Measurements from ENCODE around the gene ATF7IP2. TPM values are rescaled to one million over a fixed set of nuclear protein-coding genes. Genes with fewer than 3 reads are reported as not detected.
A peak's percentile ranks its signal among the peaks of the same experiment; 100 is the strongest.

The ATF7IP2 gene
- total and polyA plus RNA-seq, 2 of the 13 experiments (the other 11 are each of a cell fraction or from before 2014, with no cell fraction given) = 117 to 217 TPM

- no peak for TF ChIP-seq ZNF704 (CRISPR knock-in tag; IDR thresholded peaks at IDR 0.05; ENCODE audit: borderline replicate concordance)
Measured at GRCh38 chr16:10511829-10512228, 126.0 kb downstream of the ATF7IP2 start (continued).

GRCh38 chr16:10514369-10515055 lies 128.7 kb downstream of the ATF7IP2 start:
- Histone ChIP-seq H3K27me3 (ENCODE audit: control insufficient read depth in 1 of 2, insufficient read depth in 2 of 2, low read length in 2 of 2) (no peaks in the 10 kb centered on the region; a peak in 1 of 5 replicates), H3K4me1 (ENCODE audit: insufficient read depth, low read length) (peaks cover 17% of the 10 kb centered on the region), H3K4me3 (replicated peaks in 1 of 3; ENCODE audit: insufficient read depth in 1 of 3, low read depth in 2 of 3, low read length in 3 of 3) (peak overlapping the region in 1 of 3 experiments; percentile 13; a peak in 1 of 6 replicates), H3K4me2 (ENCODE audit: low read depth, low read length) (peak overlapping the region; percentile 61), H2AFZ (ENCODE audit: low read length) (peak overlapping the region; percentile 74), H3K36me3 (replicated peaks in 1 of 2; ENCODE audit: control insufficient read depth in 1 of 2, insufficient read depth in 2 of 2, low read length in 2 of 2) (no peaks in the 10 kb centered on the region), H4K20me1 (ENCODE audit: insufficient read depth, low read length) (no peaks in the 10 kb centered on the region), H3K9ac (ENCODE audit: insufficient read depth, low read depth, low read length) (peak overlapping the region; percentile 37; the same call in 1 of the 2 replicates), H3K9me3 (ENCODE audit: low read length) (no peaks in the 10 kb centered on the region), H3K27ac (ENCODE audit: extremely low read length, insufficient read depth, low read length) (no peak overlapping the region), H3K79me2 (ENCODE audit: insufficient read depth, low read length) (no peaks in the 10 kb centered on the region)
- WGBS (ENCODE audit: low lambda C conversion rate) = 17% methylated on average over 6 of the region's 6 CpGs
- ATAC-seq = peak; percentile 53
- peak; percentile 92 for FAIRE-seq
- CTCF ChIA-PET (ENCODE audit: low intra/inter-chr PET ratio, low total read pairs) = interaction anchor here (0.9 to 5.1 kb wide), 4 partner anchors 65 to 405 kb away, joined by 3 to 136 read pairs (median 12); no protein-coding TSS in a partner anchor
- DNase-seq (ENCODE audit: low spot score) = peak; percentile 73
- in situ Hi-C loops (cut with HindIII; ENCODE audit: extremely low pct_ligation_motif_present, low pct_unique_long_range_greater_than_20kb) = loop anchor here (5.0 kb wide), 2 partner anchors 223 to 403 kb away; no protein-coding TSS in a partner anchor
- POLR2A ChIA-PET = interaction anchor here (1.1 kb wide), 1 partner anchor 229 kb away, joined by 8 read pairs; the partner anchor contains the start of gene NUBP1
- BruUV-seq (replicated peaks) = no TSS peak
- intact Hi-C loops (cut with micrococcal nuclease; ENCODE audit: unreplicated experiment) = loop anchor here (1.0 kb wide), 2 partner anchors 223 to 404 kb away; no protein-coding TSS in a partner anchor
- TF ChIP-seq, protein P1, sequence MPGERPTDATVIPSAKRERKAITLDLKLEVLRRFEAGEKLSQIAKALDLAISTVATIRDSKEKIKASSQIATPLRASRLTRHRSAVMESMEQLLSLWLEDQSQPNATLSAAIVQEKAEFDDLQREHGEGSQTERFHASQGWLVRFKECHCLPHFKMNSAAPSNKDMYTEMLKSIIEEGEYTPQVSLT (CRISPR knock-in tag; IDR thresholded peaks at IDR 0.05; ENCODE audit: borderline replicate concordance, low read depth) = no peak
- no peak for TF ChIP-seq ZNF558 (CRISPR knock-in tag; IDR thresholded peaks at IDR 0.05; ENCODE audit: borderline replicate concordance)
- TF ChIP-seq ZFP41 (CRISPR knock-in tag; IDR thresholded peaks at IDR 0.05; ENCODE audit: borderline replicate concordance) = peak; percentile 61; the same call in 1 of the 2 replicates
- TF ChIP-seq ZFP90 (CRISPR knock-in tag; IDR thresholded peaks at IDR 0.05; ENCODE audit: borderline replicate concordance) = 0 out of 2 replicates have a peak, but pooled peaks have one; percentile 27
- TF ChIP-seq, protein P2, sequence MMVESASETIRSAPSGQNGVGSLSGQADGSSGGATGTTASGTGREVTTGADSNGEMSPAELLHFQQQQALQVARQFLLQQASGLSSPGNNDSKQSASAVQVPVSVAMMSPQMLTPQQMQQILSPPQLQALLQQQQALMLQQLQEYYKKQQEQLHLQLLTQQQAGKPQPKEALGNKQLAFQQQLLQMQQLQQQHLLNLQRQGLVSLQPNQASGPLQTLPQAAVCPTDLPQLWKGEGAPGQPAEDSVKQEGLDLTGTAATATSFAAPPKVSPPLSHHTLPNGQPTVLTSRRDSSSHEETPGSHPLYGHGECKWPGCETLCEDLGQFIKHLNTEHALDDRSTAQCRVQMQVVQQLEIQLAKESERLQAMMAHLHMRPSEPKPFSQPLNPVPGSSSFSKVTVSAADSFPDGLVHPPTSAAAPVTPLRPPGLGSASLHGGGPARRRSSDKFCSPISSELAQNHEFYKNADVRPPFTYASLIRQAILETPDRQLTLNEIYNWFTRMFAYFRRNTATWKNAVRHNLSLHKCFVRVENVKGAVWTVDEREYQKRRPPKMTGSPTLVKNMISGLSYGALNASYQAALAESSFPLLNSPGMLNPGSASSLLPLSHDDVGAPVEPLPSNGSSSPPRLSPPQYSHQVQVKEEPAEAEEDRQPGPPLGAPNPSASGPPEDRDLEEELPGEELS (CRISPR knock-in tag; IDR thresholded peaks at IDR 0.05) = peak; percentile 50; the same call in 1 of the 2 replicates
- TF ChIP-seq MIER3 (CRISPR knock-in tag; IDR thresholded peaks at IDR 0.05; ENCODE audit: borderline replicate concordance) = peak; percentile 17; the same call in 1 of the 2 replicates
- TF ChIP-seq, protein P3, sequence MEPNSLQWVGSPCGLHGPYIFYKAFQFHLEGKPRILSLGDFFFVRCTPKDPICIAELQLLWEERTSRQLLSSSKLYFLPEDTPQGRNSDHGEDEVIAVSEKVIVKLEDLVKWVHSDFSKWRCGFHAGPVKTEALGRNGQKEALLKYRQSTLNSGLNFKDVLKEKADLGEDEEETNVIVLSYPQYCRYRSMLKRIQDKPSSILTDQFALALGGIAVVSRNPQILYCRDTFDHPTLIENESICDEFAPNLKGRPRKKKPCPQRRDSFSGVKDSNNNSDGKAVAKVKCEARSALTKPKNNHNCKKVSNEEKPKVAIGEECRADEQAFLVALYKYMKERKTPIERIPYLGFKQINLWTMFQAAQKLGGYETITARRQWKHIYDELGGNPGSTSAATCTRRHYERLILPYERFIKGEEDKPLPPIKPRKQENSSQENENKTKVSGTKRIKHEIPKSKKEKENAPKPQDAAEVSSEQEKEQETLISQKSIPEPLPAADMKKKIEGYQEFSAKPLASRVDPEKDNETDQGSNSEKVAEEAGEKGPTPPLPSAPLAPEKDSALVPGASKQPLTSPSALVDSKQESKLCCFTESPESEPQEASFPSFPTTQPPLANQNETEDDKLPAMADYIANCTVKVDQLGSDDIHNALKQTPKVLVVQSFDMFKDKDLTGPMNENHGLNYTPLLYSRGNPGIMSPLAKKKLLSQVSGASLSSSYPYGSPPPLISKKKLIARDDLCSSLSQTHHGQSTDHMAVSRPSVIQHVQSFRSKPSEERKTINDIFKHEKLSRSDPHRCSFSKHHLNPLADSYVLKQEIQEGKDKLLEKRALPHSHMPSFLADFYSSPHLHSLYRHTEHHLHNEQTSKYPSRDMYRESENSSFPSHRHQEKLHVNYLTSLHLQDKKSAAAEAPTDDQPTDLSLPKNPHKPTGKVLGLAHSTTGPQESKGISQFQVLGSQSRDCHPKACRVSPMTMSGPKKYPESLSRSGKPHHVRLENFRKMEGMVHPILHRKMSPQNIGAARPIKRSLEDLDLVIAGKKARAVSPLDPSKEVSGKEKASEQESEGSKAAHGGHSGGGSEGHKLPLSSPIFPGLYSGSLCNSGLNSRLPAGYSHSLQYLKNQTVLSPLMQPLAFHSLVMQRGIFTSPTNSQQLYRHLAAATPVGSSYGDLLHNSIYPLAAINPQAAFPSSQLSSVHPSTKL (CRISPR knock-in tag; IDR thresholded peaks at IDR 0.05) = peak; percentile 49; the same call in 1 of the 2 replicates
- 0 out of 2 replicates have a peak, but pooled peaks have one; percentile 46 for TF ChIP-seq ZNF816 (CRISPR knock-in tag; IDR thresholded peaks at IDR 0.05; ENCODE audit: borderline replicate concordance)
